Kidney glomerular epithelial cell (primary cell): ENCODE measurements around the gene DNAJC7.
A peak's percentile ranks its signal among the peaks of the same experiment; 100 is the strongest.

Experiments
- DNase-seq: peaks from one replicate; lab custom pipeline; 2025; lab: John Stamatoyannopoulos, UW

Gene DNAJC7, protein sequence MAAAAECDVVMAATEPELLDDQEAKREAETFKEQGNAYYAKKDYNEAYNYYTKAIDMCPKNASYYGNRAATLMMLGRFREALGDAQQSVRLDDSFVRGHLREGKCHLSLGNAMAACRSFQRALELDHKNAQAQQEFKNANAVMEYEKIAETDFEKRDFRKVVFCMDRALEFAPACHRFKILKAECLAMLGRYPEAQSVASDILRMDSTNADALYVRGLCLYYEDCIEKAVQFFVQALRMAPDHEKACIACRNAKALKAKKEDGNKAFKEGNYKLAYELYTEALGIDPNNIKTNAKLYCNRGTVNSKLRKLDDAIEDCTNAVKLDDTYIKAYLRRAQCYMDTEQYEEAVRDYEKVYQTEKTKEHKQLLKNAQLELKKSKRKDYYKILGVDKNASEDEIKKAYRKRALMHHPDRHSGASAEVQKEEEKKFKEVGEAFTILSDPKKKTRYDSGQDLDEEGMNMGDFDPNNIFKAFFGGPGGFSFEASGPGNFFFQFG

DNA sequence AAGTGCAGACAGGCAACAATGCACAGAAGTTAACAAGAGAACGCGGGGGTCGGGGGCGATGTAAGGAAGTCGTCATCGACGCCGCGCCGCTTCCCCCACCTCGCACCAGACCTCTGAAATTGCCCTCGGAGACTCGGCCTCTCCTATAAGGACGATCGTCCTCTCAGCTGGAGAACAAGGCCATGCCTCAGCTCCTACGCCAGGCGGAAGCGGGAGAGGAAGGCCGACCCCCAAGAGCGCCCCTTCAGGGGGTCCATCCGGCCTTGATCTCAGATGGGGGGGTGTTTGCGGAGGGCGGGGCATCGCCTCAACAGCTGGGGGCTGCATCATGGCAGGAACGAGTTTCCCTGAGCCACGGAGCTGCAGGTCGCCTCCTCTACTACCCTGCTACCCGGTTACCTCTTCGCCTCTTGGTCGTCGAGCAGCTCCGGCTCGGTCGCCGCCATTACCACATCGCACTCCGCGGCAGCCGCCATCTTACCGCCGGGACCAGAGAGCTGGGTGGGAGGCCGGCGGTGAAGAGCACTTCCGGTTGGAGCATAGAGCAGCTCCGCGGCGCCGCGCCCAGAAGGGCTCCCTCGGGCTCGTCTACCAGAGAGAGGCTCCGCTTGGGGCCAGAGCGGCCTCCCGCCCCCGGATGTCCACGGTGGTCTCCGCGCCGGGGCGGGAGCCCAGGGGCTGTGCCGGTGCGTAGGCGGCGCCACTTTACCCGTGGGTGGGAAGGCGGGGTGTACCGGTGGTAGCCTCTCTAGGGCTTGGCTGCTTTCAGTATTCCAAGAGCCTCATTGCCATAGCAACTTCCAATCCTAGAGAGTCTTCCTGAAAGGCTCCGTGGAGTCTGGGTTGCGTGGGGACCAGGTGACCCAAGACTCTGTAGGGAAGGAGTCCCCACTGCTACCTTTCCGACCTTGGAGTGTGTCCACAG lies at the start of gene DNAJC7:
DNAJC7 (minus strand) TSS at position 499 of the 925 bp plus-strand sequence; CDS start at position 476, 23 bp downstream.
- peak; percentile 96 for DNase-seq

DNA sequence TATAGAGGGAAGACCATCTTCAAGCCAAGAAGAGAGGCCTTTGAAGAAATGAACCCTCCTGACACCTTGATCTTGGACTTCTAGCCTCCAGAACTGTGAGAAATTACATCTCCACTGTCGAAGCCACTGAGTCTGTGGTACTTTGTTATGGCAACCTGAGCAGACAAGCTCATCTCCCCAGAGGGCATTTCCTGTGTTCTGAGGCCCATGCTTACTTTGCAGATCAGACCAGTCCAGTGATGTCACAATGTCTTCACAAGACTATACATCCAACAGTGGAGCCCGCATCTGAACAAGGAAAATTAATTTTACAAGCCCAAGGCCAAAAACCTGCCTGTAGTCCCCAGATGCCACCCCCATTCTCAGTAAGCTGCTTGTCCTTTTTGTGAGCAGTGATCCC lies 48.0 kb upstream of the DNAJC7 start:
- DNase-seq: no peak

DNA sequence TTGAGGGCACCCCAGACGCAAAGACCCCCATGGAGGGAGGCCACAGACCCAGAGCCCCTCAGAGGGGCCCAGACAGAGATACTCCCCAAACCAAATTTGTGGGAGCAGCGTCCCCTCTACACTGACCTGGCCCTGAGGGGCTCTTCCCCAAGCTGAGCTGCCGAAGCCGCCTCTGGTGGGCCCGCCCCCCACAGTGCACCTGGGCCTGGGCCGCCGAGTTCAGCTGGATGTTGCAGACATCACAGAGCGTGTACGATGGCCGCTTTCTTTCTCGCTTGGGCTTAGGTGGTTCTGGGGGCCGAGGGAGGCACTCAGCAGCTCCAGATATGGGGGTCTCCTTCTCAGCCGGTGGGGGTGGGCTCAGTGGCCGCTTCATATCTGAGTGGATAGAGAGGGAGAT lies 45.4 kb upstream of the DNAJC7 start:
- DNase-seq: no peak

DNA sequence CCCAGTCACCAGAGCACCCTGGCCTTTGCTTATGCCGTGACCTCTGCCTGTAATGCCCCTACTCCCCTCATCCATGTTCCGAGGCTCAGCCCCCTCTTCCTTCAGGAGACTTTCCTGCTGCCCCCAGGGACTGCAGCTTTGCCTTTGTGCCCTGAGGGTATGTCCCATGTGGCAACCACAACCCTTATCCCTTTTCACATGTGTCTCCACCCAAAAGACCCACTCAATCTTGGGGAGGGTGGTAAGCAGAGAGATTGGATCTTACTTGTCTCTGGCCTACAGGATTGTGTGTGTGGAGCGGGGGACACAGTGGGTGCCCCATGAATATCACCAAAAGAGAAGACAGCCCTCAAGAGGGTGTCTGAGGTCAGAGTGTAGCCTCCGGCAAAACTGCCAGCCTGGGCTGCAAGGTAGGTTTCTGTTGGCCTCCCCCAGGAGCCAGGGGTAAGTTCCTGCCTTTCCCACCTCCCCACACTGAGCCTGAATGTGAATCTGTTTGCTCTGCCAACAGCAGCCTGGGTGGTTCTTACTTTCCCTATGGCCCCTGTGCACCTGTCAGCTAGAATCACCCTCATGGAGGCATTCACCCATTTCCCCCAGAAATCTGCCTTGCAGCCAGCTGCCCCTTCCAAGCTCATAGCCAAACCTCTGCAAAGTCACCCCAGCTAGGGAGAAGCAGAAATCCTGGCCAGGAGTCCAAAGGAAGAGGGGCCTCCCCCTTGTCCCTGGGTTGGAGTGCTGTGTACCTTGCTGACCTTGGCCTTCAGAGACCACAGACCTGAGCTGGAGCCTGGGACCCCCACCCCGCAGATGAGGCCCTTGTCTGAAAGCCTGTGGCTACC lies 44.6 kb upstream of the DNAJC7 start:
- no peak for DNase-seq

DNA sequence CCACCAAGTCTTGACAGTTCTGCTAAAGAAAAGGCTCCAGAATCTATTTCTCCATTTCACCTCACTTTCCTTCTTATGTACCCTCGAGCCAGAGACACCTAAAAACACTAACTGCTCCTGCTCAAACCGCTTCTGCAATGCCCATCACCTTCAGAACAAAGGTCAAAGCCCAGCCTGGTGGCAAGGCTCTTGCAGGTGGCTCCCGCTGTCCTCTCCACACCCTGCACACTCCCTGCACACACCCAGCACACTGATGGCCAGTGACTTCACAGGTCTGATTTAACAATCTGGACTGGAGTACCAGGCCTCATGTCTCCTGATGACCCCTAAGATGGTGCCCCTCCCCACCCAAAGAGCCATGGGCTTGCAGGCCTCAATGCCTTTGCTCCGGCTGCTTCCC lies 43.0 kb upstream of the DNAJC7 start:
- no peak for DNase-seq

DNA sequence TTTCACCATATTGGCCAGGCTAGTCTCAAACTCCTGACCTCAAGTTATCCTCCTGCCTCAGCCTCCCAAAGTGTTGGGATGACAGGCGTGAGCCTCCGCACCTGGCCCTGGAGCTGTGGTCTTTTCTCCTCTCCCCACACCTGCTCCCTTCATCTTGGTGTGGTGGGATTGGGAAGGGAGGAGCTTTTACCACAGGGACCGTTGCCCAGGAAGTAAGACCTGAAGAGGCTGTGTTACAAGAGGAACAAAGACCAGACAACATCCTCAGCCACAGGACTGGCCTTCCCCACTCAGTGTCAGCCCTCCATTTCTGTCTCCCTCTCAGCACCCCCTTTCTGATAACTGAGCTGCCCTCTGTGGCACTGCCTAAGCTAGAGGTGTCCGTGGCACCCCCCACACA lies 42.6 kb upstream of the DNAJC7 start:
- no peak for DNase-seq

DNA sequence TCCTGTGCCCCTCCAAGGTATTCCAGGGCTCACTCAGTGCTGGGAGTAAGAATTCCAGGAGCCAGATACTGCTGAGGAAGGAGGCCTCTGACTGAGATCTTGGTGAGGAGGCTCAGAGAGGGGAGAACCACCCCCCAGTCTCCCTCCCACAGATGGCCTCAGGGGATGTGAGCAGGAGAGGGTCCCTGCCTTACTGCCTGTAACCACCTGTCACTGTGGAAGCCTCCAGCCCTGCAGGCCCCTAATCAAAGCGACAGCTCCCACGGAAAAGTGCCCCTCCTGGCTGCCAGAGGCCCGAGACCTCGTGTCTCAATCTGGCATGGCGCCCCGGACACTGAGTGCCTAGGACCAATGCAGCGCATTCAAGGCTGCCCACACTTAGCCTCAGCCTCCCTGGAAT lies 40.8 kb upstream of the DNAJC7 start:
- DNase-seq: no peak

DNA sequence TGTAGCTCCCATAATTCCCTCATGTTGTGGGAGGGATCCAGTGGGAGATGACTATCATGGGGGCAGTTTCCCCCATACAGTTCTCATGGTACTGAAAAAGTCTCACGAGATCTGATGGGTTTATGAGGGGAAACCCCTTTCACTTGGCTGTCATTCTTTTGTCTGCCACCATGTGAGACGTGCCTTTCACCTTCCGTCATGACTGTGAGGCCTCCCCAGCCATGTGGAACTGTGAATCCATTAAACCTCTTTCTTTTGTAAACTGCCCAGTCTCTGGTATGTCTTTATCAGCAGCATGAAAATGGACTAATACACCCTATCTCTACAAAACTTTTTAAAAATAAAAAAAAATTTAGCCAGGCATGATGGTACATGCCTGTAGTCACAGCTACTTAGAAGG lies 39.4 kb upstream of the DNAJC7 start:
- no peak for DNase-seq

DNA sequence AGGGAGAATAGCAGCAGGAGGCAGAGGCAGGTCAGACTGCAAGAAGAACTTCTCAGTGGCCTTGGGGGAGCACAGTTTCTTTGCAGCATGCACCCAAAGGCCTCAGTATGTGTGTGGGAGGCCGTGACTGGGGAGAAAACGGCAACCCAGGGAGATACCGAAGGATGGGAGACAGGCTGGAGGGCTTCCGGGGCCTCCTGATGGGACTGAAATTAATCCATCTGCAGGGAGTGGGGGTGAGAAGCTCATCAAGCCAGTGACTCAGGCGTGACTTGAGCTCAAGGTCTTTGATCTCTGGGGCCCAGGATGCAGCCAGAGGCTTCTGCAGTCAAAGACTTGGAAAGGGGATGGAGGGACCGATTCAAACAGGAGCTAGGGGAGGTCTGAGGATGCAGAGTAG lies 38.3 kb upstream of the DNAJC7 start:
- DNase-seq: no peak

DNA sequence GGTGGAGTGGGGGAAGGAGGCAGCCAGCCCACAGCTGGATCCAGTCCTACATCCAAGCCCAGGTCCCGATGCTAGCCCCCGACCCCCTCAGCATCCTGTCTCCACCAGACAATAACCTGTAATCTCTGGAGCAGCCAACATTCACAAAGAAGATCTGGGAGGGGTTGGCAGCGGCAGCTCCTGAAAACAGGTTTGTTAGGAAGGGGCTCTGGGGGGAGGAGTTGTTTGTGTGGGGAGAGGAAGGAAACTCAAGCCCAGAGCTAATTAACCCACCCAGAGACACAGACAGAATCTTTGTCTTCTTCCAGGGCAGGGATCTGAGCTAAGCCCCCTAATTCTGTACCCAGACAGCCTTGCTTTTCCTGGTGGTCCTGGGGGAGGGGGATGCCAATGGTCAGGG lies 37.8 kb upstream of the DNAJC7 start:
- no peak for DNase-seq

DNA sequence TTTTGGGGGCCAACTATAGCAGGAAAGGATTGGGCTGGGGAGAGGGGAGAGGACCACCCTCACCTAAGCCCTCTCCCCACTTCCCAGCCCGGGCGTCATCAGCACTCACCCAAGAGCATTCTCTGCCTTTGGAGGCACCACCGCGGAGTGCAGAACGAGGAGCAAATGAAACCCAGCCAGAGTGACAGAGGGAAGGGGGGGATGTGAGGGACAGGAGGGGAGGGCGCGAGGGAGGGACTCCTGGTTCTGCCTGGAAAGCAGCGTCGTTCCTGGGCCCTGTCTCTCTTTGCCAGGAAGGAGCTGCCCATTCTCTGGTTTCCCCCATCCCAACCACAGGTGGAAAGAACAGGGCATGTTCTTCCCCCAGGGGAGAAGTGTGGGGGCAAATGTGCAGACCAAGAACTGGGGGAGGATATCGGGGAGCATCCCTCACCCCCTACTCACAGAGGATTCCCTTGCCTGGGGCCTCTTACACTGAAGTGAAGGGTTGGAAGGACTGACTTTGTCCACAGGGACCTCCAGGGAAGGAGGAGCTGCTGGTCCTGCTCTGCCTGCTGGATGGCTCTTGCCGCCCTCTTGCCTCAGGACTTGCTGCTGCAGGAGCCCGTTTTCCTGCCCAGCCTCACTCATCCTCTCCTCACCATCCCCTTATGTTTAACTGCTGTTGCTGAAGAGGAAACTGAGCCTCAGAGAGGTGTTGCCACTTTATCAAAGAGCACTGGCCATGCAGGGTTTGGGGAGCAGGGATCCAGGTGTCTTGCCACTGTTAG lies 36.7 kb upstream of the DNAJC7 start:
- no peak for DNase-seq

DNA sequence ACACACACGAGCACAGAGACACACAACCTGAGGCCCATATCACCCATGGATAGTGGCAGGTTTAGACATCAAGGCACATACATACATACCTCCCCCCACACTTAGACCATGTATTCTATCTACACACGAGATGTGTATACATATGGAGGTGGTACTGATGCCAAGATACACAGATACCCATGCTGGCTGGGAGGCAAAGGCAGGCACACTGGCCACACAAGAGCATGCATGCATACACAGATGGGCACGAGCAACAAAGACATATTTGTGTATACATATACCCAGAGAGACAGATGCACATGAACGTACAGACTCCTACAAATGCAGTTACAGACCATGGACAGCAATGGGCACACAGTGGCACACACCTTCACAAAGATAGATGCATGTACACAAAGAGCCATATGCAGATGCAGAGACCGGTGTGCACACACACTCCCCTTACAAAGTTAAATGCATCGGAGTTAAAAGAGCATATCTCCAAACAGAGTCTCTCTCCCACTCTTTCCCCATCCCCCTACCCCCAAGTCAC lies 35.2 kb upstream of the DNAJC7 start:
- no peak for DNase-seq

DNA sequence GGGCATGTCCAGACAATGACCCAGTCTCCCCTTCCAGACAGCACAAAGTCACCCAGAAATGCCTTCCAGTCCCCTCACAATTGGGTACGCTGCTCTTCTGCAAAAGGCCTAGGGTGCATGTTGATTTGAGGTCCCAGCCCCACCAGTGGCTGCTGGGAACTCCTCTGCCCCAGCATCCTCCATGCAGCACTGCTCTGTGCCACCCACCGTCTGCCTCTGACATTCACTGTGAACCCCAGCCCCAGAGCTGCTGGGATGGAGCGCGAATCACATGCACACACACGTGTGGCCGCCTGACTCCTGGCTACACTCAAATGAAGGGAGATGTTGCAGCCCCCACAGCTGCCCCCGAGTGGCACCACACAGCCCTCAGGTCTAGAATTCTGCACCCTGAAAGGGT lies 34.4 kb upstream of the DNAJC7 start:
- DNase-seq: no peak

DNA sequence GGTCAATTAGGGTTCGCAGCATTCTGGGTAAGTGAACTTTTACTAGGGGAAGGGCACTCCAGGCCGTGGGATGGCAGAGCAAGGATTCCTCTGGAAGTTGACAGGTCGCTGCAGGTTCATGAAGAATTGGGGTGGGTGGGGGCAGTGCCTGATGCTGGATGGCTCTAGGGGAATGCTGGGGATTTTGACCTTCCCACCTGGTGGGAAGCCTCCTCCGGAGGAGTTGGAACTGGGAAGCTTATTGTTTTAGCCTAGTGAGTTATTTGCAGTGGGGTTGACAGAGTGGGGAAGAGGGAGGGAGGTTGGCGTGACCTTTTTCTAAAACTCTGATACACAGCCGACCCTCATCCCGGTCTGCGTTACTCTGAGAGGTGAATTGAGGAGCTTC lies 33.8 kb upstream of the DNAJC7 start:
- DNase-seq: no peak

DNA sequence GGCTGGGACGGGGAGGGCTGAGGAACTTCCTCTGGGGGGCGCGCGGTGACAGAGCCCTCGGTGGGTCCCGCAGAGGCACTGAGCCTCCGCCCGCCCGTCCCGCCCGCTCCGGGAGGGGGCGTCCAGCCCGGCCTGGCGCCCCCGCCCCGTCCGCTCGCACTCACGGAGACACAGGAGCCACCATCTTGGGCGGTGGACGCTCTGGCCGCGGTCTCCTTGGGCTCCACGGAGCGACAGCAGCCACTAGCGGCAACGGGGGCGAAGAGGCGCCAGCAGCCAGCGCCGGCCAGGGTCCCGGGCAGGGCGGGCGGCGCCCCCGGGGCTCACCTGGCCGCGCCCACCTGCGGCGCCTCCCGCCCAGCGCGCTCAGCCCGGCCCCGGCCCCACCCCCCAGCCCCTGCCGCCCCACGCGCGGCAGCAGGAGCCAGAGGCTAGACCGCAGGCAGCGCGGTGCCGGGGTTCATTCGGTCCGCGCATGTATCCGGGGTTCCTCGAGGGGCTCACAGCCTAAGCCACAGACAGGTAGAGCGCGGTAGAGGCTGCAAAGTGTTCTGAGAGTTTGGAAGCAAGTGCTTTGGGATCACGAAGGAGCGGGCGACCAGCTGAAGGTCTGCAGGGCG lies 33.3 kb upstream of the DNAJC7 start, which contains the start of gene C17orf113:
C17orf113 (minus strand) TSS at position 209 of the 620 bp plus-strand sequence. CDS start 7,225 bp downstream, outside the sequence.
- DNase-seq: no peak

DNA sequence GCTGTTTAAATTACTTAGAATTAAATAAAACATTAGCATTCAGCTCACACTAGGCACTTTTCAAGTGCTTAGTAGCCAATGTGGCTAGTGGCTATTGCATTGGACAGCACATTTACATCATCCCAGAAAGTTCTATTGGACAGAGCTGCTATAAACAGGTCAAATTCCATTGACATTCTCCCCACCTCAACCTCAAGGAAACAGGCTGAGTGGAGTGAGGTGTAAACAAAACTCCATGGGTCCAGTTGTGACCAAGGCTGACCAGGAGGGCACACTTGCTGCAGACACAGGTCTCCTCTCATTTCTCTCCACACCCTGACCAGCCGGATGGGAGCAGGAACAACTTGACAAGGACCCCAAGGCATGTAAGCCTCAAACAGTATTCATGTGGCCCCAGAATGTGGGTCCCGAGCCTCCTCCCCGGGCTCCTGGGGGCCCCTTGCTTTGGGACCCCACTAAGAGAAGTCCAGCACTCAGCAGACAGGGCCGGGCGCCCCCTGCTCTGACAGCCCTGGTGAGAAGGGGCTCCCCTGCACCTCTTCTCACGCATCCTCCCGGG lies 32.7 kb upstream of the DNAJC7 start:
- DNase-seq: no peak

DNA sequence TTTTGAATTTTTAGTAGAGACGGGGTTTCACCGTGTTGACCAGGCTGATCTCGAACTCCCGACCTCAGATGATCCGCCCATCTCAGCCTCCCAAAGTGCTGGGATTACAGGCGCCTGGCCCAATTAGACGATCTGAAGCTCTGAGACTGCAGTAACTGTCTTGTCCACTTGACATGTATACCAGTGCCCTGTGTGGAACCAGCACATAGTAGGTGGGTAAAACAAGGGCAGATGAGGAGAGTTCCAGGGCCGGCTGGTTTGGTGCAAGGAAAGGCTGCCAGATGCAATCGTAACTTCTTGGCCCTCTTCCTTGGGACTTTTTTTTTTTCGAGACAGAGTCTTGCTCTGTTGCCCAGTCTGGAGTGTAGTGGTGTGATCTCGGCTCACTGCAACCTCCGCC lies 30.1 kb upstream of the DNAJC7 start:
- no peak for DNase-seq

DNA sequence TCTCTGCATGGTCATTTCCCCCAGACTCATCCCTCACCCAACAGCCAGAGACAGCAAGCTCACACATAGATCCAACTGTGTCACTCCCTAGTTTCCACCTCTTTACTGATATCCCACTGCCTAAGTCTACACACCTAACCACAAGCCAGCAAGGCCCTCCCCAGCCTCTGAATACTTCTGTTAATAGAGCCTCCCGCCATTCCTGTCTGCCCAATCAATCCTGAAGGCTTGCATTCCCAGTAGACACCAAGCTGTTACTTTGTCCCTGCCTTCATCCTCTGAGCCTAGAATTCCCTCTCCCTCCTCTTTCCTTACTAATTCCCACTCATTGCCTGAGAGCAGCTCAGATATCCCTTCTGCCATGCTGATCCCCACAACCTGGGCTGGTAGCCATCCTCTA lies 28.5 kb upstream of the DNAJC7 start:
- DNase-seq: no peak

DNA sequence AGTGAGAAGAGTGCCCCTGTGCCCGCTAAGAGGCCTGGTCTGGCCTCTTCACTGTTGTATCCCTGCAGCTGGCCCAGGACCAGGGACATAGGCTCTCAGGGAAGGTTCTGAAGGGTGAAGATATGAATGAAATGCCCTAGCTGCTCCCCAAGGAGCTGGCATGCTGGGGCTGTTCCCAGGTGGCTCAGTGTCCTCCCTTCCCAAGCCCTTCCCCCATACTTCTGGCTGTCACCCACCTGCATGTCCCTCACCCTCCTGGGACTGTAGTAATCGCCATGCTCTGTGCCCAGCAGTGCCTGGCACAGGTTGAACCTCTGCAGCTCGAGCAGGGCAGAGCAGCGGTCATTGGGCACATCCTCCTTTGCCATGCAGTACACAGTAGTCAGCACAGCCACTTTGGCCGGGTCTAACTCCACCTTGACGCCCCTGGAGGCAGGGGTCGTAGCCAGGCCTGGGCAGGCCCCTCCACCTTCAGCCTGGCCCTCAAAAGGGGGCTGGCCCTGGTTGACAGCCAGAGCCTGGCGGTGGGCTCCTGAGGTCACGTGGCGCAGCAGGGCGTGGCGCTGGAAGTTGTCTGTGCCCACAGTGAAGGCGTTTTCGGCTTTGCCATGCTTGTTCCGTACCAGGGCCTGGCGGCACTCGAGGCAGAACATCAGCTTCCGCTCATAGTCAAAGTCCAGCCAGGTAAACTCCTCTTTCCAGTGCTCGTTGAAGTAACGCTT lies 25.5 kb upstream of the DNAJC7 start:
- no peak for DNase-seq
